ENCODE data around the gene ARSB.

ARSB gene

DNA sequence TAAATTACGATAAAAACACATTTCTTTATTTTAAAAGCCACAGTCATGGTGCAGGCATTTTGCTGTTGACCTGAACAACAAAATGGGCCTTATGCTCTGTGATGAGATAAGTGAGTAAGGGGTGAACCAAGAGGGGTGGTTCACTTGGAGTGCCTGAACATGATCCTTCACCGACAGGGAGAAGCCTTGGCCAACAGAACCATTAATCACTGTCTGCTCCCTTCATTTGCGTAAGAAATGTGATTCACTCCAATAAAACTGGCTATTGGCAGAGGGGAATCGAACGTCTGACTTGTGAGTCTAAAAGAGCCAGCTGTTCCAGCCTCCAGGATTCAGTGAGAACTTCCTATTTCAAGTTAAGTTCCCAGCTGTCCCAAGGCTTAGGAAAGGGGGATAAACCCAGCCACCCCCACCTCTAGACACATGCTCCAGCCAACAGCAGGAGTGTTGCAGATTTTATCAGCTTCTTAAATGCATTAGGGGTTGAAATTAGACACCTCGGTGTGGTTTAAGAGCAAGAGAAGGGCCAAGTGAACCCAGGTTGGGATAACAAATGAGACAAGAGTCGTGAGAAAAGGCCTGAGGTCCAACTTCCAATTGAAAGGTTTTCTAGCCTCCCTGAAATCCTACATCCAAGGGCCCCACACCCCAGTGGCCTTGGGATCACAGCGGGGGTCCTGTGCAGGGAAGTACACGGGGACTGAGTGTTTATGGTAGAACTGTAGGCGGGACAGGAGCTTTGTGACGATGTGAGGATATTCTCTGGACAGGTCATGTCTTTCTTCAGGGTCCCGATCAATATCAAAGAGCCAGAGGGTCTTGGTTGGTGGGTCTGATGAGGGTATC is 205.1 kb downstream of the ARSB start:
- Histone ChIP-seq H3K4me1 (ENCODE audit: insufficient read depth, low read length) (no peaks in the 10 kb centered on the region), H3K27me3 (ENCODE audit: control insufficient read depth in 1 of 2, insufficient read depth in 2 of 2, low read length in 2 of 2) (no peaks in the 10 kb centered on the region), H3K9ac (ENCODE audit: low read length) (no peak overlapping the region), H3K27ac (ENCODE audit: low read depth, low read length) (no peak overlapping the region), H3K36me3 (ENCODE audit: insufficient read depth, low read length) (no peaks in the 10 kb centered on the region), H3K9me3 (ENCODE audit: low read length) (no peaks in the 10 kb centered on the region), H3K4me3 (ENCODE audit: low read depth in 1 of 2, low read length in 2 of 2) (no peak overlapping the region)

DNA sequence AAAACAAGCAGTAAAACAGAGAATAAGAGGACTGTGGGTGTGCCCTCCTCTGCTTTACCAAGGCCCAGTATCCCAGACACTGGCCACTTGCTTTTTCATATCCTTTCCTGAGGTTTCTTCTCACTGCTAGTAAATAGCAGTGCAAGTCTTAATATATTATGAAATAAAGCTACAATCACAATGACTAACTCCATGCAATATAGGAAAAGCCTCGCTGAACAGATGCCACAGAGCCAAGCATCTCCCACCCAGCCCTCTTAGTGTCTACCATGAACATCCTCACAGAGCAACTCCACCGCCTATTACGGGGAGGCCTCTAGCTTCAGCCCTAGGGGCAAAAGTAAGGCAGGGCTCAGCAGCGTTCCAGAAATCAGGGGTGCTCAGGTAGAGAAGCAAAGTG is 205.8 kb downstream of the ARSB start:
- Histone ChIP-seq H3K27me3 (ENCODE audit: control insufficient read depth in 1 of 2, insufficient read depth in 2 of 2, low read length in 2 of 2) (no peaks in the 10 kb centered on the region), H3K36me3 (ENCODE audit: insufficient read depth, low read length) (no peaks in the 10 kb centered on the region), H3K9ac (ENCODE audit: low read length) (no peak overlapping the region), H3K4me1 (ENCODE audit: insufficient read depth, low read length) (no peaks in the 10 kb centered on the region), H3K9me3 (ENCODE audit: low read length) (no peaks in the 10 kb centered on the region), H3K4me3 (ENCODE audit: low read depth in 1 of 2, low read length in 2 of 2) (no peak overlapping the region), H3K27ac (ENCODE audit: low read depth, low read length) (no peak overlapping the region)

DNA sequence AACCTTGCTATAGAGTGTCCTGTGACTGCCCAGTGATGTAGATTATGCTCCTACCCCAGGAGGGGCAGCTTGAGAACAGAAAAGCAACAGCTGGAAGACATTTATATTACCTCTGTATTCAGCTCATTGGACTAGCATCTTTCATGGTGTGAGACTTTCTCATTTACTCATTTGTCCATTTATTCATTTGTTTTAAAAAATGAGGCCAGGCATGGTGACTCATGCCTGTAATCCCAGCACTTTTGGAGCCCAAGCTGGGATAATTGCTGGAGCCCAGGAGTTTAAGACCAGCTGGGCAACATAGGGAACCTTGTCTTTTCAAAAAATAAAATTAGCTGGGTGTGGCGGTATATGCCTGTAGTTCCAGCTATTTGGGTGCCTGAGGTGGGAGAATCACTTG is 206.6 kb downstream of the ARSB start:
- no peaks in the 10 kb centered on the region for H3K4me1 ChIP-seq (ENCODE audit: insufficient read depth, low read length)
- H3K36me3 ChIP-seq (ENCODE audit: insufficient read depth, low read length), result no peaks in the 10 kb centered on the region
- H3K9me3 ChIP-seq (ENCODE audit: low read length), result no peaks in the 10 kb centered on the region
- H3K4me3 ChIP-seq (ENCODE audit: low read depth in 1 of 2, low read length in 2 of 2), result no peak overlapping the region
- H3K27me3 ChIP-seq (ENCODE audit: control insufficient read depth in 1 of 2, insufficient read depth in 2 of 2, low read length in 2 of 2), result no peaks in the 10 kb centered on the region
- no peak overlapping the region for H3K27ac ChIP-seq (ENCODE audit: low read depth, low read length)
- no peak overlapping the region for H3K9ac ChIP-seq (ENCODE audit: low read length)

DNA sequence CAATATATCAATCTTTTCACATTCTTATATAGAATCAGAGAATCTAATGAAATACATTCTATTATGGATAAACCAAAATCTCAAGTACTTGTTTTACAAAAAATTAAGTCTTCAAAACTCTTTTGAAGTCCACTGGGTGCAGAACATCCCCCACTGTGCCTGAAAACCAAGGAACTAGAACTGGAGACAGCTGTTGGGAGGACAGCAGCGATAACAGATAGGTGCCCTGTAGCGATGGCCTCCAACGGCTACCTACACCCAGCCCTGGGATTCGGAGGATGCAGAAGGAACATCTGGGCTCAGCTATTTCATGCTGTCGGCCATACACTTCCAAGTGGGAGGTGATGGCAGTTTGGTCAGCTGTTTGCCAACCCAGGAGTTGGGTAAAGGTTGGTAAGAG is 207.2 kb downstream of the ARSB start:
- no peak overlapping the region for H3K9ac ChIP-seq (ENCODE audit: low read length)
- H3K4me1 ChIP-seq (ENCODE audit: insufficient read depth, low read length), result no peaks in the 10 kb centered on the region
- H3K9me3 ChIP-seq (ENCODE audit: low read length), result no peaks in the 10 kb centered on the region
- H3K4me3 ChIP-seq (ENCODE audit: low read depth in 1 of 2, low read length in 2 of 2), result no peak overlapping the region
- H3K27ac ChIP-seq (ENCODE audit: low read depth, low read length), result no peak overlapping the region
- no peaks in the 10 kb centered on the region for H3K36me3 ChIP-seq (ENCODE audit: insufficient read depth, low read length)
- H3K27me3 ChIP-seq (ENCODE audit: control insufficient read depth in 1 of 2, insufficient read depth in 2 of 2, low read length in 2 of 2), result no peaks in the 10 kb centered on the region

DNA sequence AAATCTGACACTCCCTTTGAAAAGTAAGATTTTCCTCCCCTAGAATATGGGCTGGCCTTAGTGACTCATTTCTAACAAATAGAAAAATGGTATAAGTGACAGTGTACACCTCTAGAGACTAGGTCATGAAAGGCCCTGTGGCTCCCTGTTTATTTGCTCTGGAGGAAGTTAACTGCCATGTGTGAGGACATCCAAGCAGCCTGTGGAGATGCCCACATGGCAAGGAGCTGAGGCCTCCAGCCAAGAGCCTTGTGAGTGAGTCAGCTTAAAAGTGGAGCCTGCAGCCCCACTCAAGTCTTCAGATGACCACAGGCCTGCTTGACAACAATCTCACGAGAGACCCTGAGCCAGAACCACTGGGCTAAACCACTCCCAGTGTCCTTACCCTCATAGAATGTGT is 208.5 kb downstream of the ARSB start:
- Histone ChIP-seq H3K4me1 (ENCODE audit: insufficient read depth, low read length) (no peaks in the 10 kb centered on the region), H3K36me3 (ENCODE audit: insufficient read depth, low read length) (no peaks in the 10 kb centered on the region), H3K27ac (ENCODE audit: low read depth, low read length) (no peak overlapping the region), H3K9ac (ENCODE audit: low read length) (no peak overlapping the region), H3K4me3 (ENCODE audit: low read depth in 1 of 2, low read length in 2 of 2) (no peak overlapping the region), H3K27me3 (ENCODE audit: control insufficient read depth in 1 of 2, insufficient read depth in 2 of 2, low read length in 2 of 2) (no peaks in the 10 kb centered on the region), H3K9me3 (ENCODE audit: low read length) (no peaks in the 10 kb centered on the region)

DNA sequence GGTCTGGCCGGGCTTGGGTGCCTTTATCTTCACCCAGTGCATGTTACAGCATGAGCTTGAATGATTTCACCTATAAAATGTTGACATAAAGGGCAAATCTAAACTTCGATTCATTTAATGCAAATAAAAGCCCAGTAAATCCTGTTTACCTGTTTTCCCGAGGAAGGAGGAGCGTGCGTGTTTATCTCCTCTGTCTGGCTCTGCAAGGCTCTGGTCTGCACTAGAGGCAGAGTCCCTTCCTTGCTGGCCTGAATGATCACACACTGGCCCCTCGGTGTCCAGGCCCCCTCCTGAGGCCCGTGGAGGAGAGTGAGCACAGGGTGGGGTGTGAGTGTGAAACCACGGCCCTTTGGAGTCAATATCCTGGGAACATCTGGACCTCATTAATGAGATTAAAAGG is 211.5 kb downstream of the ARSB start:
- H3K27ac ChIP-seq (ENCODE audit: low read depth, low read length), result no peak overlapping the region
- no peaks in the 10 kb centered on the region for H3K9me3 ChIP-seq (ENCODE audit: low read length)
- no peaks in the 10 kb centered on the region for H3K4me1 ChIP-seq (ENCODE audit: insufficient read depth, low read length)
- no peaks in the 10 kb centered on the region for H3K36me3 ChIP-seq (ENCODE audit: insufficient read depth, low read length)
- no peak overlapping the region for H3K9ac ChIP-seq (ENCODE audit: low read length)
- no peaks in the 10 kb centered on the region for H3K27me3 ChIP-seq (ENCODE audit: control insufficient read depth in 1 of 2, insufficient read depth in 2 of 2, low read length in 2 of 2)
- no peak overlapping the region for H3K4me3 ChIP-seq (ENCODE audit: low read depth in 1 of 2, low read length in 2 of 2)

DNA sequence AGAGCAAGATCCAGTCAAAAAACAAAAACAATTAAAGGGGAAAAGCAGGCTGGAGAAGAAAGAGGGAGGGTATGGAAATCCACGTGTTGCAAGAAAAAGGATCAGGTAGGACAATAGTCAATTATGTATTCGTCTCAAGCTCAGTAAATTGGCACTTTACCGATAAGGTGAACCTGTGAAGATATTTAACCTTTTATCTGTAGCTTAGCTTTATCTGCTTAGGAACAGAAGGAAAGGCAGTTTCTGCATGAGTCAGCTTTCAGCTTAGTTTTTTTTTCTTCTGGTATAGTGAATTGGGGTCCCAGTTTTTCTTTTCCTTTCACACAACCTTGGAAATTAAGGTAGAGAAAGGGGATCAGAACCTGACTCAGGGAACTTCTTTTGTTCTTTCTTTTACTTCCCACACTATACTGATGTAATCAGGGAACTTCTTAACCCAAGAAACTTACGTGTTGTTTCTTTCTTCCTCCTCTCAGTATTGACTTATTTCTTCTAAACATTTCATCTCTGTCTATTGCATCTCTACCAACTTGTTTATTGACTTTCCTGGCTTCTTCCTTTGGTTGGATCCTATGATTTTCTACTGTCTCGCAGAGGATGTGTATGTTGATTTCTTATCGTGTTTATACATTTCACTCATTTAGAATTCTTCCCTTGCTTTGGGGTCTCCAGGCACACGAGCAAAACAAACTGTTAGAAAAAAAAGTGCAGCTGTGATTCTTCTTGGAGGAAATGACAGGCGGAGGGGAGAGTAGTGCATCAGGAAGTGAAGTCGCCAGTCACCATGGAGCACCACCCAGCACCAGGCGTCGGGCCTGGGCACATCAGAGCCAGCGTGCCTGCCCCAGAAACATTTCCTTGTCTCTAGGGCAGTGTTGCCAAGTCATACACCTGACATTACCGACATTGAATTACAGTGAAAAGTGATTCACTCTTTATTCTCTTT is 213.6 kb downstream of the ARSB start:
- Histone ChIP-seq H3K4me3 (ENCODE audit: low read depth in 1 of 2, low read length in 2 of 2) (no peak overlapping the region), H3K9me3 (ENCODE audit: low read length) (no peaks in the 10 kb centered on the region), H3K4me1 (ENCODE audit: insufficient read depth, low read length) (peaks cover 7% of the 10 kb centered on the region), H3K36me3 (ENCODE audit: insufficient read depth, low read length) (no peaks in the 10 kb centered on the region), H3K27me3 (ENCODE audit: control insufficient read depth in 1 of 2, insufficient read depth in 2 of 2, low read length in 2 of 2) (no peaks in the 10 kb centered on the region), H3K27ac (ENCODE audit: low read depth, low read length) (no peak overlapping the region), H3K9ac (ENCODE audit: low read length) (no peak overlapping the region)

DNA sequence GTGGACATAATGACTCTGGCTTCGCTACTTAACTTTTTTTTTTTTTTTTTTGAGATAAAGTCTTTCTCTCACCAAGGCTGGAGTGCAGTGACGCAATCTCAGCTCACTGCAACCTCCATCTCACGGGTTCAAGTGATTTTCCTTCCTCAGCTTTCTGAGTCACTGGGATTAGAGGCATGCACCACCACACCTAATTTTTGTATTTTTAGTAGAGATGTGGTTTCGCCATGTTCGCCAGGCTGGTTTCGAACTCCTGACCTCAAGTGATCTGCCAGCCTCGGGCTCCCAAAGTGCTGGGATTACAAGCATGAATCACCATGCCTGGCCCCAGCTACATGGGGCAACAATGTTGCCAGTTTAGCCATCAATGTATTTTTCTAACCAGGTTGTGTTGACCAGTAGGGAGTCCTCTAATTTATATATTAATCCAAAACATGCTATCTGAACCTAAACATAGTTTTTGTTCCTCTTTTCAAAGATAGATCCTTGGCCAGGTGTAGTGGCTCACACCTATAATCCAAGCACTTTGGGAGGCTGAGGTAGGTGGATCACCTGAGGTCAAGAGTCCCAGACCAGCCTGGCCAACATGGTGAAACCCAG is 216.2 kb downstream of the ARSB start:
- no peaks in the 10 kb centered on the region for H3K9me3 ChIP-seq (ENCODE audit: low read length)
- no peak overlapping the region for H3K4me3 ChIP-seq (ENCODE audit: low read depth in 1 of 2, low read length in 2 of 2)
- no peak overlapping the region for H3K27ac ChIP-seq (ENCODE audit: low read depth, low read length)
- H3K4me1 ChIP-seq (ENCODE audit: insufficient read depth, low read length), result peaks cover 30% of the 10 kb centered on the region
- no peaks in the 10 kb centered on the region for H3K36me3 ChIP-seq (ENCODE audit: insufficient read depth, low read length)
- H3K9ac ChIP-seq (ENCODE audit: low read length), result no peak overlapping the region
- H3K27me3 ChIP-seq (ENCODE audit: control insufficient read depth in 1 of 2, insufficient read depth in 2 of 2, low read length in 2 of 2), result no peaks in the 10 kb centered on the region

DNA sequence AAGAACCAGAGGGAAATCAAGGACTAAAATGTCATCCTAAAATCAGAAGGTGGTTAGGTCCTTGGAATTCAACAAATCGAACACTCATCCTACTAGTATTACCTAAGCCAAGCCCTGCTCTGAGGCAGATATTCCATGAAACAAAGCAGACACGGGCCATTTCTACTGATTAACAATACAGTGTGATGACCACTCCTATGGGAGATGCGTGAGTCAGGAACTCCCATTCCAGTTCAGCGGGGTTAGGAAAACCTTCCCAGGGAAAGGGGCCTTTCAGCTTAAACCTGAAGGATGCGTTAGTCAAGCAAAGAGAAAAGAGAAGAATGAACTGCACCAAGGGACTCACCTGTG is 218.7 kb downstream of the ARSB start:
- no peaks in the 10 kb centered on the region for H3K9me3 ChIP-seq (ENCODE audit: low read length)
- peak overlapping the region; percentile 51 for H3K27ac ChIP-seq (ENCODE audit: low read depth, low read length)
- peaks cover 31% of the 10 kb centered on the region for H3K4me1 ChIP-seq (ENCODE audit: insufficient read depth, low read length)
- no peak overlapping the region for H3K9ac ChIP-seq (ENCODE audit: low read length)
- no peaks in the 10 kb centered on the region for H3K36me3 ChIP-seq (ENCODE audit: insufficient read depth, low read length)
- H3K27me3 ChIP-seq (ENCODE audit: control insufficient read depth in 1 of 2, insufficient read depth in 2 of 2, low read length in 2 of 2), result no peaks in the 10 kb centered on the region
- peak overlapping the region in 1 of 2 donors; percentile 29 for H3K4me3 ChIP-seq (ENCODE audit: low read depth in 1 of 2, low read length in 2 of 2)

DNA sequence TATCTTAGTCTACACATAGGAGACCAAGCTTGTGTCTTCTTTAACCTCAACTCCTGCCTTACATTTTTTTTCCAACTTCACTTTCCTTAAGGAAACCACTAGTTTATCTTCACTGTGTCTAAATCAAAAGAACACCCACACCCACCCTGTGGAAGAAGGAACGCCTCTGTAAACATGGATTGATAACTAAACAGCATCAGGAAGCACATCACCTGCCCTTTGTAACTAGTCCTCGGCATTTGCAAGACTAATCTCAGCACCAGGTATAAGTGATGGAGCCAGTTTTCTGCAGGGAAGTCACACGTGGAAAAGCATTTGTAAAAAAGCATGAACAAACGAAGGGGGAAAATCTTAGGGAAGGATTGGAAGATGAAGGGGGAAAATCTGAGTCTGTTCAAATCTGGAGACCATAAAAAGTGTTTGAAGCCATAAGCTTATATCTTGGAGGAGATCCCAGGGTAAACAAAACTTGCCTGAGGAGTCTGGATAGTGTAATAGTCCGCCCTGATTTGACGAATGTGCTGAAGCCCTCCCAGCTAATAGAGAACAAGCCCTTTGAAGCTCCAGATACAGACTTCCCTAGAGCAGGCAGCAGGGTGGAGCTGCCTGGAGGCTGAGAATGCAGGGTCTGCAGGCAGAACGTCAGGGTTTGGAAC is 219.2 kb downstream of the ARSB start:
- Histone ChIP-seq H3K27me3 (ENCODE audit: control insufficient read depth in 1 of 2, insufficient read depth in 2 of 2, low read length in 2 of 2) (no peaks in the 10 kb centered on the region), H3K9me3 (ENCODE audit: low read length) (no peaks in the 10 kb centered on the region), H3K36me3 (ENCODE audit: insufficient read depth, low read length) (no peaks in the 10 kb centered on the region), H3K4me1 (ENCODE audit: insufficient read depth, low read length) (peaks cover 31% of the 10 kb centered on the region), H3K27ac (ENCODE audit: low read depth, low read length) (peak overlapping the region; percentile 51), H3K9ac (ENCODE audit: low read length) (no peak overlapping the region), H3K4me3 (ENCODE audit: low read depth in 1 of 2, low read length in 2 of 2) (peak overlapping the region in 1 of 2 donors; percentile 29)

DNA sequence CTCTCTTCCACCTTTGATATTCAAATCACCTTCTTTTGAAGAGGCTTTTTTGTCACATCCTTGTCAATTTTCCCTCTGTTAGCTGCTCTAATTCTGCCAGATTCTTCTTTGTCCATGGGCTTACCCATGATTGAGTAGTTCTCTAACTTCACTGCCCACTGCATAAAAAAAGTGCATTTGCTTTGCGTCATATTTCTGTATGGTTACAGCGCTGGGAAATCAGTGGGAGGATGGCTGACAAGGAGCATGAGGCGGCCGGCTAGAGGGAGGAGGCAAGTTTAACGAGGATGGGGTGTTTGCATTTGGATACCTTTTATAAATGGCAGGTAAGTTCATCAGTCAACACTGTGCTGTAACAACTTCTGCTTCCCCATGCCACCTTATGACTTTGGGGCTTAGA is 220.0 kb downstream of the ARSB start:
- Histone ChIP-seq H3K36me3 (ENCODE audit: insufficient read depth, low read length) (no peaks in the 10 kb centered on the region), H3K4me3 (ENCODE audit: low read depth in 1 of 2, low read length in 2 of 2) (no peak overlapping the region), H3K9me3 (ENCODE audit: low read length) (no peaks in the 10 kb centered on the region), H3K9ac (ENCODE audit: low read length) (no peak overlapping the region), H3K27ac (ENCODE audit: low read depth, low read length) (no peak overlapping the region), H3K4me1 (ENCODE audit: insufficient read depth, low read length) (peaks cover 31% of the 10 kb centered on the region), H3K27me3 (ENCODE audit: control insufficient read depth in 1 of 2, insufficient read depth in 2 of 2, low read length in 2 of 2) (no peaks in the 10 kb centered on the region)
